Astrocyte of the cerebellum (primary cell): ENCODE results near the gene SPX.

Experiments used
- DNase-seq: peaks from one replicate; pipeline ENCODE4 v3.0.0-alpha.2; 2011; ENCODE audit warnings: low read depth
- H3K4me3 ChIP-seq: 2 replicates; pipeline ENCODE4 v1.5.1; 2011; ENCODE audit warnings: mild to moderate bottlenecking, low read depth, low read length, moderate library complexity
- in situ Hi-C: cut with HindIII; loops from 2 replicates; pipeline ENCODE4 v1.10.0; 2017; ENCODE audit warnings: low sequenced_read_pairs
- TF ChIP-seq, protein P1 (sequence below): IDR thresholded peaks from 2 replicates; pipeline ENCODE4 v1.5.1; 2012; ENCODE audit warnings: low read length, low read depth, moderate library complexity, mild to moderate bottlenecking; ENCODE audit errors: missing control alignments

SPX gene

DNA sequence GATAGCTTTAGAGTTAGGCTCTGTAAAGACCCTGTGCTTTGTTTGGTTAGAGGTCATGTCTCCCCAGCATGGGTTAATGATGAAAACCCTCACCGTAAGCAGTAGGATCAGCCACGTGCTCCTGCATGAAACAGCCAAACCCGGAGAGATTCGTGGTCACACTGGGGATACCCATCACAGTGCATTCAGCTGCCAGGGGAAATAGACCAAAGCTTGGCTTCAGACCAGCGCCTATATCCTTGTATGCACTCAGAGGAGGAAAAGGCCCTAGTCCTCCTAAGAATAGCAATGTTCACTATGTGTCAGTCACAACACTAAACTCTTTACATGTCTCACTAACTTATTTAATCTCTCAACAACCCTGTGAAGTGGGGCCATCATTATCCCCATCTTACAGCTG lies 16.3 kb downstream of the SPX start:
- no peak for DNase-seq
- TF ChIP-seq, protein P1, sequence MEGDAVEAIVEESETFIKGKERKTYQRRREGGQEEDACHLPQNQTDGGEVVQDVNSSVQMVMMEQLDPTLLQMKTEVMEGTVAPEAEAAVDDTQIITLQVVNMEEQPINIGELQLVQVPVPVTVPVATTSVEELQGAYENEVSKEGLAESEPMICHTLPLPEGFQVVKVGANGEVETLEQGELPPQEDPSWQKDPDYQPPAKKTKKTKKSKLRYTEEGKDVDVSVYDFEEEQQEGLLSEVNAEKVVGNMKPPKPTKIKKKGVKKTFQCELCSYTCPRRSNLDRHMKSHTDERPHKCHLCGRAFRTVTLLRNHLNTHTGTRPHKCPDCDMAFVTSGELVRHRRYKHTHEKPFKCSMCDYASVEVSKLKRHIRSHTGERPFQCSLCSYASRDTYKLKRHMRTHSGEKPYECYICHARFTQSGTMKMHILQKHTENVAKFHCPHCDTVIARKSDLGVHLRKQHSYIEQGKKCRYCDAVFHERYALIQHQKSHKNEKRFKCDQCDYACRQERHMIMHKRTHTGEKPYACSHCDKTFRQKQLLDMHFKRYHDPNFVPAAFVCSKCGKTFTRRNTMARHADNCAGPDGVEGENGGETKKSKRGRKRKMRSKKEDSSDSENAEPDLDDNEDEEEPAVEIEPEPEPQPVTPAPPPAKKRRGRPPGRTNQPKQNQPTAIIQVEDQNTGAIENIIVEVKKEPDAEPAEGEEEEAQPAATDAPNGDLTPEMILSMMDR, result no peak
- no peak overlapping the region for H3K4me3 ChIP-seq
- in situ Hi-C loops, result no loop called here

DNA sequence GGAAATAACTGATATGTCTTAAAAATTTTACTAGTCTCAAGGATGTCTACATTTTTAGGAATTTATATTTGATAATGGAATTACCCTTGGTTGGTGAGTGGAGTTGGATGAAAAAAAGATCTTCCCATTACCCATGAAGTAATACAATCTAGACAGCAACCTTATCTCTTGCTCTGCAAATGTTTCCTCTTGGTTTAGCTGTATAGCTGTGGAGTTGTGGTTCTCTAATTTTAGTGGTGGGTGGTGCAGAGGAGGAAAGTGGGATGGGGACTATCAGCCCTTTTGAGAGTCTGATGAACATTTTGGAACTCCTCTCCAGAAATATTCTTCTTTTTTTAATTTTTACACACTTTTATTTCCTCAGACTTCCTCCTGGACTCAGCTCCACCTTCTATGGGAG lies 17.1 kb downstream of the SPX start:
- TF ChIP-seq, protein P1, result no peak
- H3K4me3 ChIP-seq, result no peak overlapping the region
- DNase-seq, result no peak
- in situ Hi-C loops, result no loop called here

DNA sequence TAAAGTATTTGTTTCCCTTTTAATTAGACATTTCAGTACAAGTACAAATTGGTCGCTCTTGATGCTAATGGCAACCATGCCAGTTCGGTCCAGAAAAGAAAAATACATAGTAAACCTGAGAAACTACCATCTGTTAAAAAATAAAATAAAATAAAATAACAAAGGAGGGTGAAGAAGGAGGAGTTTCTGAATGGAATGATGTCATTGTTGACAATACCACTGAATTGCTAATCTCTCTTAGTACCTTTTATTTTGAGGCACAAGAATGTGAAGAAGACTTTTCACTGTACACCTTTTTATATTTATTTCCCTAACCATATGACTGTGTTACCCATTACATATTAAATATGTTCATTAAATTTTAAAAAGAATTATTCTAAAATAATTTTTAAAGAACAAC lies 19.5 kb downstream of the SPX start:
- H3K4me3 ChIP-seq, result no peak overlapping the region
- TF ChIP-seq, protein P1, result no peak
- in situ Hi-C loops, result no loop called here
- DNase-seq, result no peak

DNA sequence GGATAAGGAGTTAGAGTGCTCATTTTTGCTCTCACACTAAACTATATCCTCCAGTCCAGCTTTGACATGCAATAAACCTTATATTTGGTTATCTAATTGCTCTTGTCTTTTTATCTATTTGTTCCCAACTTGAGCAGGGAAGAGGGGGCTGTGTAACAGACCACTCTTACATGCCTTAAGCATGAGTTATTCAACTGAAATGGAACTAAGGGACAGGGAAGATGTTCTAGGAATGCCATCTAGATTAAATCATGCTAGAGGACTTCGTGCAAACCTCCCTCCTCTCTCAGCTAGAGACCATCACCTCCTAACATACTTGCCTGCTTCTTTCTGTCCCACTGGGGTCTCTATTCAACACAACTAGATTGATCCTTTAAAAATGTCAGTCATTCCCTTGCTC lies 20.6 kb downstream of the SPX start:
- in situ Hi-C loops, result no loop called here
- DNase-seq, result no peak
- H3K4me3 ChIP-seq, result no peak overlapping the region
- TF ChIP-seq, protein P1, result no peak

DNA sequence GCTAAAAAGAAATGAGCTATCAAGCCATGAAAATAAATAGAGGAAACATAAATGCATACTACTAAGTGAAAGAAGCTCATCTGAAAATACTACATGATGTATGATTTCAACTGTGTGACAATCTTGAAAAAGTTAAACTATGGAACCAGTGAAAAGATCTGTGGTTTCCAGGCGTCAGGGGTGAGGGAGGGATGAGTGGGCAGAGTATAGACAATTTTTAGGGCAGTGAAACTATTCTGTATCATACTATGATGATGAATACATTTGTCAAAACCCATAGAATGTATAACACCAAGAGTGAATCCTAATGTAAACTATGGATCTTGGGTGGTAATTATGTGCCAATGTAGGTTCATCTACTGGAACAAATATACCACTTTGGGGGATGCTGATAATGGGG lies 21.3 kb downstream of the SPX start:
- TF ChIP-seq, protein P1, result no peak
- in situ Hi-C loops, result no loop called here
- H3K4me3 ChIP-seq, result no peak overlapping the region
- no peak for DNase-seq

DNA sequence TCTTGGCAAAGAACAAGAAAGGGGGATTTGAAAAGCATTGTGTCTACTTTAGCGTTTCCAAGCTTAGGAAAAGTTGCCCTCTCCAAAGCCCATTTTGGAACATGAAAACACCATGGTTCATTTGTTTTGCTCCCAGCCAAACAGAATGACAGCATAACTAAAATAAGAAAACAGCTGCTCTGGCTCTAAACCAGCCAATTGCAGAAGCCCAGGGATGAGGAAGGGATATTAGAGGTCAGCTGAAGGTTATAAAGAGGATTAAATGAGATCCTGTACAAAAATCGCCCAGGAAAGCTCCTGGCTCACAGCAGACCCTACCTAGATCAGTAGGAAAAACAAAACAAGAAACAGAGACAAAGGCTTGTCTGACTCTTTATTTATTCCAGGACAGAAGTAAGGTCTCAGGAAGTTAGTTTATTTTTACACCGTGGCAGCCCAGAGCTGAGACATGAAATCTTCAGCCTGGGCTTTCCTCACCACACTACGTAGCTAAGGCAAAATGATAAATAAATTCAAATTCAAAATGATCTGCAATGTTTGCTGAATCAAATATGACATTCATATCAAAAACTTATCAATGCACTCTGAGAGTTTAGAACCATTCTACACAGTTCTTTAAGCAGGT lies 25.9 kb downstream of the SPX start:
- in situ Hi-C loops, result no loop called here
- no peak overlapping the region for H3K4me3 ChIP-seq
- TF ChIP-seq, protein P1, result no peak
- DNase-seq, result no peak
